GM12864 (cell line): ENCODE data around the gene C3orf20.

ENCODE experiments used
- DNase-seq: peaks from one replicate; pipeline ENCODE4 v3.0.0-alpha.2; 2011; ENCODE audit warnings: low read depth
- H3K4me3 ChIP-seq: 2 replicates; pipeline ENCODE4 v1.5.1; 2011; ENCODE audit warnings: mild to moderate bottlenecking, low read depth, low read length, control low read depth
- CTCF ChIP-seq: IDR thresholded peaks from 2 replicates; pipeline ENCODE4 v1.5.1; 2011; ENCODE audit warnings: low read depth, mild to moderate bottlenecking, moderate library complexity, low read length, control low read depth, inconsistent platforms; ENCODE audit errors: missing control alignments

Gene C3orf20

GRCh38 chr3:14725013-14725412, 50.1 kb downstream of the C3orf20 start:
- no peak for TF ChIP-seq CTCF
- no peak for DNase-seq
- no peak overlapping the region for H3K4me3 ChIP-seq

- no peak for DNase-seq
- H3K4me3 ChIP-seq = no peak overlapping the region
- TF ChIP-seq CTCF = no peak
Observed at GRCh38 chr3:14725564-14726440, 50.9 kb downstream of the C3orf20 start.

GRCh38 chr3:14726441-14726780, 51.5 kb downstream of the C3orf20 start:
- TF ChIP-seq CTCF = no peak
- H3K4me3 ChIP-seq = no peak overlapping the region

GRCh38 chr3:14728113-14728512, 53.2 kb downstream of the C3orf20 start:
- TF ChIP-seq CTCF = no peak
- DNase-seq = no peak
- no peak overlapping the region for H3K4me3 ChIP-seq

More at GRCh38 chr3:14726441-14726780, 51.5 kb downstream of the C3orf20 start:
- no peak for DNase-seq

GRCh38 chr3:14730703-14731382, 55.9 kb downstream of the C3orf20 start:
- no peak for DNase-seq
- no peak overlapping the region for H3K4me3 ChIP-seq
- no peak for TF ChIP-seq CTCF

GRCh38 chr3:14740983-14741382, 66.0 kb downstream of the C3orf20 start:
- TF ChIP-seq CTCF = no peak
- H3K4me3 ChIP-seq = no peak overlapping the region
- no peak for DNase-seq
